D341Med (cell line): ENCODE data around the gene MPG.
A peak's percentile ranks its signal among the peaks of the same experiment; 100 is the strongest.
"Not testable (repeated sequence)": the region's sequence is repeated elsewhere in the genome, so short reads cannot be mapped to it uniquely, and the experiment has no call there.

Experiments
- DNase-seq: peaks from one replicate; pipeline ENCODE4 v3.0.0; 2012; ENCODE audit warnings: low spot score

MPG gene

DNA sequence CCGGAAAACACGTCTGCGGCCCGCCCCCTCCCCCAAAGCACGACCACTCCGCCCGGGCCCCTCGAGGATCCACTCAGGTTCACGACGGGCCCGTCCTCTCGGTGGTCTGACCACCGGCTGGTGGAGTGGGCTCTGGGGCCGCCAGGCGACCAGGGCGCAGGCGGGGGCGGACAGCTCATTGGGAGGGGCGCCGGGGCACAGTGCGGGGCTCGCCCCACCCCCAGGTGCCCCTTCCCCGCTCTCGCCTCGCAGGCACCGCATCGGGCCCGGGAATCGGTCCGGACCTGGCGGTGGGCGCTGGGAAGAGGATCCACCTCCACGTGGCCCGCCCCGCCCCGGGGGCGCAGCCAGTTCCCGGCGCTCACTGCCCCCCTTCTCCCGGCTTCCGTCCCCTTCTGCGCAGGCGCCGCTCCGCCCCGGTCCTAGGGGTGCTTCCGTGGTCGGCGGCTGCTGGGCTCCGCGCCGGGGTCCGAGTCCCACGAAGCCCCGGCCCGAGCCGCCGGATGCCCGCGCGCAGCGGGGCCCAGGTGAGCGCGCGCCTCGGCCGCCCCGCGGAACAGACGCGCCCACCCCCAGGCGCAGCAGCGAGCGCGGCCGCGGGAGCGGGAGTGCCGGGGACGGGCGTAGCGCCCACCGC lies at the start of gene MPG:
TSS of gene MPG (plus strand) at position 419 of the 637 bp plus-strand sequence. CDS start at position 504, 85 bp downstream.
- peak; percentile 96 for DNase-seq

- not testable (repeated sequence) for DNase-seq
Observed at GRCh38 chr16:30627-31026, 47.4 kb upstream of the MPG start.

DNA sequence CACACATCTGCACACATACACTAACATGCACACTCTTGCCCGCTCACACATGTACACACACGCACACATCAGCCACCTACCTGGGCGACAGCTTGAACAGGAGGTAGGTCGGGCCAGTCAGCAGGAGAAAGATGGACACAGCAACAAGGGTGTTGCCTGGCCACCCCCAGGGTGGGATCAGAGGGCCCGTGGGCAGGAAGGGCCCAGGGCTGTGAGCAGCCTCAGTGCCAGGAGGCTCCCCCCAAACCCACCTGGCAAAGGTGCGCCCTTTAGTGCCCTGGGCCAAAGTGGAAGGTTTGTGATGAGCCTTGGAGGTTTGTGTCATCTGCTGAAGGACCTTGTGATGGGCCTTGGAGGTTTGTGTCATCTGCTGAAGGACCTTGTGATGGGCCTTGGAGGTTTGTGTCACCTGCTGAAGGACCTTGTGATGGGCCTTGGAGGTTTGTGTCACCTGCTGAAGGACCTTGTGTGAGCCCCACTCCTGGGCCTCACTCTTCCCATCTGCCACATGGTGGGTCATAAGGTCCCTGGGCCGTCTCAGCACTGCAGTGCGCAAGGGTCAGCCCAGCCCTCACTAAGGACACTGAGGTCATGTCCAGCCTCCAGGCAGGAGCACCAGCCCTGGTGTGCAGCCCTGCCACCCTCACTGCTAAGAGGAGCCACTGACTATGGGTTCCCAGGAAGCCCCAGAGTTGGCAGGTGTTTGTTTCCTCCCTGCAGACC lies 44.7 kb upstream of the MPG start:
- DNase-seq = not testable (repeated sequence)

DNA sequence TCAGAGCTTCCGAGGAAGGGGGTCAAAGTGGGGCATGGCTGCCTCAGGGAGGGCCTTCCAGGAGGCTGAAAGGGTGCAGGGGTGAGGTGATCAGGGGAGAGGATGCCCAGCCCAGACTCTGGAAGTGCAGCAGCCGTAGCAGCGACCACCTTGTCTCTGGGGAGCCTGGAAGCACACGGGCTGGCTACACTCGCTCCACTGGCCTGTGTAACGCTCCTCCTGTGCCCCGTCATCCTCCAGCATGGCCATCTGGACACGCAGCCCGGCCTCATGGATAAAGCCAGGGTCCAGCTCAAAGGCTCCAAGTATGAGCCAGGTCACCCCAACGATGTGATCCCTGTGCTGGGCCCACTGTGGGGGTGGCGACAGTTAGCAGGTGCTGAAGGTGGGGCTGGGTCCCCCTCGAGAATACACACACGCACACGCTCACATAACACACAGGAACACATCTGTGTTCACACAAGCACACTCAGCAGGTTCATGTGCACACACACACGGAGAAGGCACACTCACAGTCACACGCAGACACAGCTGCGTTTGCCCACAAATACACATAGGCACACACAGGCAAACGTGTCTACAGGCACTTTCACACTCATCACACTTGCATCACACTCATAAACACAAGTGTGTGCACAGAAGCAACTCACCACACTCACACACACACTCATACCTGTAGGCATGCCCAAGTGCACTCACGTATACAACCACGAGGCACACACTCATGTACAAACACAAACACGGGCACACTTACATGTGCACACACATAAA lies 44.0 kb upstream of the MPG start:
- no peak for DNase-seq

- no peak for DNase-seq
Observed at GRCh38 chr16:34648-34987, 43.4 kb upstream of the MPG start.

GRCh38 chr16:35011-35677 lies 42.9 kb upstream of the MPG start:
- no peak for DNase-seq

DNA sequence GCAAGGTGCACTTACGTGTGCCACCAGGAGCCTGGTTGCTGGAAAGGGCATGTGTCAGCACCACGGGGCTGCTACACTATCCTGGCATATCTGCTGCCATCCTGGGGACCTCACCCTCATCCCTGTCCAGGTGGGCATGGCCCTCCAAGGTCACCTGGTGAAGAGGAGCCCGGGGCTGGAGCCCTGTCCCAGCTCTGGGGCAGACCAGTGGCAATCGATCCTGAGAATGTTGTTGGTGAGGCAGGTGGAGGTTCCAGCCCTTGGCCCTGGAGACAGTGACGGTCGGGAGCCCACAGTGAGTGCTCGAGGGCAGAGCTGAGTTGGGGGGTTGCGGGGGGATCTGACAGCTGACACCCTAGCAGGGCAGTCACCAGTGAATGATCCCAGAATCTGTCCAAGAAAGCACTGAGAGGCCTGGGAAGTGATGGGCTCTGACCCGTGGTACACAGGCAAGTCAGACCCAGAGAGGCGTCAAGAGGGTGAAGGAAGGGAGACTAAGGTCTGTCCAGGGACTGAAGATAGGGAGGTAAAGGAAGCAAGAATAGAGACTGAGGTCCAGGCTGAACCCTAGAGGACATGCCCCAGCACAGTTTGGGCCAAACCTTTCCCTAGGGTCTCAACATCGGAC lies 42.2 kb upstream of the MPG start:
- DNase-seq = no peak

- DNase-seq = no peak
Observed at GRCh38 chr16:36336-36984, 41.6 kb upstream of the MPG start.

DNA sequence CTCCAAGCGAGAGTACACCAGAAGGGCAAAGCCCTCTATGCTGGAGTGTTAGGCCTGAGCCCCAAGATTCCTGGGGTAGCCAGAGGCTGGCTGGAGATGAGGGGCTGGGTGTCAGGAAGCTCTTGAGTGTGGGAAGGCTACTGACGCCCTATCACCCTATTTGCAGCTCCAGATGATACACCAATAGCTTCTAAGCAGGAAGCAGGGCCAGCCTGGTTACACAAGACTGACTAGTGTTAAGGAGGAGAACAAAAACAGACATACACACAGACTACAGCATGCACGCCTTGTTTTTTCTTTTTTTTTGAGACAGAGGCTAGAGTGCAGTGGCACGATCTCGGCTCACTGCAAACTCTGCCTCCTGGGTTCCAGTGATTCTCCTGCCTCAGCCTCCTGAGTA lies 40.5 kb upstream of the MPG start:
- DNase-seq = no peak

DNA sequence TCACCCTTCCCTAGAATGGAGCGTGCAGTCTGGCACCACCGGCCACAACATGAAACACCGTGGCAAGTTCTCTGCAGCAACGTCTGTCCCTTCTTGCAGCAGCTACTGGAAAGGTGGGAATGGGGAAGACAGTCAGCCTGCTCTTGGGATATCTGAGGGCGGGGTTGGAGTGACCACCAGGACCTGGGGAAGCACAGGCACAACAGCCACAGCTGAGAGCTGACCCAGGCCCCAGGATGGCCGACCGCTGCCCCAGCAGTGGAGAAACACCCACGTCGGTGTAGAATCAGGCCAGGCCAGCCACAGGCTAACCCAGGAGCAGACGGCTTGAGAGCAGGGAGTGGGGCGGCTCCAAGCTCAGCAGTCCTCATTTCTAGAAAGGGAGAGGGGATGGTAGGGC lies 39.8 kb upstream of the MPG start:
- not testable (repeated sequence) for DNase-seq

DNA sequence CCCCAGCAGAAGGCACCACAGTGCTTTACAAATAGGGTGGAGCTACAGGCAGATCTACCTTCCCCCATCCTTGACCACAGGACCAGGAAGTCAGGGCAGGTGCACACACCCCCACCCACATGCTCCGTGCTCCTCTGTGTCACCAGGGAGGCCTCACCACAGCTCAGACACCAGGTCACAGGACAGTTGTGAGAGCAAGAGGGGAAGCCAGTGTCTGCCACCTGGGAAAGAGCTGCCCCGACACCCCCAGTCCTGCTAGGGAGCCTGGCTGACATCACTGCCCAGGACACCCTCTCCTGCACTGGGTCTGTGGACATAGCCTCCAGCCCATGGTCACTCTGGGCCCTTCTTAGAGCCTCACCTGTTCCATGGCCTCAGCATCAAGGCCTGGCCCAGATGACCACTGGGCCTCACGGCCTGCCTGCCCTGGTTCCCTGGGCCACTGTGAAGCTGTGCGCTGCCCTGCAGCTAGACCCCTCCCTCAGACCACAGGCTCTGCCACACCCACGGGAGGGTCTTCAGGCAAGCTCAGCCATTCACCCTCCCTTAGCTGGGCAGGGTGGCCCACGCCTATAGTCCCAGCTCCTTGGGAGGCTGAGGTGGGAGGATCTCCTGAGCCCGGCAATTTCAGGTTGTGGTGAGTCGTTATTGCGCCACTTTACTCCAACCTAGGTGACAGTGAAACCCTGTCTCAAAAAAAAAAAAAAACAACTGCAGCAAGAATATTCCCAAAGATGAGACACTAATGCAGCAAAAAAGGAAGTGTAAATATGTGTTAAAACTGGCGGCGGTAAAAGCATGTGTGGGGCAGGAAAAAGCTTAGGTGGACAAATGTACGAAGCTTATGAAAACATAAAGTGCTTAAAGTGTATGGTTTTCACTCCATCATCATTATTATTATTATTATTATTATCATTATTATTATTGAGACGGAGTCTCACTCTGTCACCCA lies 38.8 kb upstream of the MPG start:
- no peak for DNase-seq

DNA sequence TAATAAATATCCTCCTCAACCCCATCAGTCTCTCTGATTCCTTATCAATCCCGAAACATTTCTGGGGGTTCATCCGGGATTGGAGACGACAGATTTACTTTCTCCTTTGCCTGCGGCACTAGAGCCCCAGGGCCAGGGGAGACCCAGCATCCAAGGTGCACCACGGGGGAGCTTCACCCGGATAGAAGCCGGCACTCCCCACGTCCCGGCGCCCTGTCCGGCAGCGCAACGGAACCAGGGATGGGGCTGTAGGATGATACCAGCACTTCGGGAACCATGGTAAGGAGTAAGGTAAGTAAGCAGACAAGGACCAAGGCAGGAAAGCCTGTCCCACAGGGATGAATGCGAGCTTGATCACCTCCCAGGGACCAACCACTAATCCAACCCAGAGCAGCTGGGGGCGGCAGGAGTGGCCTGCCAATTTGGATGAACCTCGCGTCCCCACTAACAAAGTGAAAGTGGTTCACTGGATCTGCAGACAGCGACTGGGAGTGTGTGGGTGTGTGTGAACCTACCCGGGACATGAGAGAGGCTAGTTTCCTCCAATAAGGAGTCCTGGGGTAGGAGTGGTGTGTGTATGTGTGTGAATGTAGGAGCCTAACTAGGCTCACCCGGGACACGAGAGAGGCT lies 36.5 kb upstream of the MPG start:
- DNase-seq = no peak

DNA sequence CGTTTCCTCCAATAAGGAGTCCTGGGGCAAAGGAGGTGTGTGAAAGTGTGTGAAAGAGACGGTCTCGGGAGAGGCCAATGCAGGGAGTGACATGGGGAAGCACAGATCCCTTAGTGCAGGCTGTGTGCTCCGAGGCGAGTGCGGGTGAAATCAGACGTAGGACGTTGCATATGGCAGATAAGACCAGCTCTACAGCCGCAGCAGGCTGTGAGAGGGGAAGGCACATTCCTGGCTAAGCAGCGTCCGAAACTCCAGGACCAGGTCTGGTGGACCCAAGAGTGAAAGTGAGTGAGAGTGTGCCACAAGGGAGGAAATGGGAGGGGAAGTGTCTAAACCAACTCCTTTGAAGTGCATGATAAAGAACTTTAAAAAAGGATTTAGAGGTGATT lies 36.0 kb upstream of the MPG start:
- DNase-seq = no peak

DNA sequence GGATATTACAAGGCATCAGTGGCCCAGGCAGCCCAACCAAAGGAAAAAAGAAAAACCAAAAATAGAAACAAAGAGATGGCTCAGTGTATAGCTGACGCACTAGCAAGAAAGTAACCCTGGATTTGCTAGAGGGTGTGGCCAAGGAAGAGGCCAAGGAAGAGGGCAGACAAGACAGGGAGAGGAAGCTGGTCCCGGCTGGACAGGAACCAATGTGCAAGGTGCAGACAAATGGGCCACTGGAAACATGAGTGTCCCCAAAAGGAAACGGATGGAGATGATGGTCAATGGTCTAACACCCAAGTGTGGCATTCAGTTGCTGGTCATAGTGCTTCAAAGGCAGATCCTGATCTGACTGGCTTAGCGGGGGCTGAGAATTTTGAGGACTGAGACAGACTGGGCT lies 35.3 kb upstream of the MPG start:
- DNase-seq = no peak

DNA sequence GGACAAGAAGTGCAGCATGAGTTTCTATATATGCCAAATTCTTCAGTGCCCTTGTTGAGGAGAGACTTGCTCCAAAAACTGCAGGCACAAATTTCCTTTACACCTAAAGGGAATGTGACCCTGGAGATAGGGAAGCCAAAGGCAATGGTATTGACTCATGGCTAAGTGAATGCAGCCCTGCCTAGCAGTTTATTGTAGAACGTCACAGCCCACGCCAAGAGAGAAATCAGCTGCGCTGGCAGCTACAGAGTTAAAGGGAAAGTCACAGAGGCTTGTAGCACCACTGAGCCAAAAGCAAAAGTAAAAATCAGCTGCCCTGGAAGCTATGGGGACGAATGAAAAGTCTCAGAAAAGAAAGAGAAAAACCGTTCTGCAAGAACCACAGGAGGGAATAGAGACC lies 34.7 kb upstream of the MPG start:
- DNase-seq = no peak

- no peak for DNase-seq
Observed at GRCh38 chr16:44655-45054, 33.4 kb upstream of the MPG start.

- DNase-seq = no peak
Observed at GRCh38 chr16:45454-45853, 32.6 kb upstream of the MPG start.

DNA sequence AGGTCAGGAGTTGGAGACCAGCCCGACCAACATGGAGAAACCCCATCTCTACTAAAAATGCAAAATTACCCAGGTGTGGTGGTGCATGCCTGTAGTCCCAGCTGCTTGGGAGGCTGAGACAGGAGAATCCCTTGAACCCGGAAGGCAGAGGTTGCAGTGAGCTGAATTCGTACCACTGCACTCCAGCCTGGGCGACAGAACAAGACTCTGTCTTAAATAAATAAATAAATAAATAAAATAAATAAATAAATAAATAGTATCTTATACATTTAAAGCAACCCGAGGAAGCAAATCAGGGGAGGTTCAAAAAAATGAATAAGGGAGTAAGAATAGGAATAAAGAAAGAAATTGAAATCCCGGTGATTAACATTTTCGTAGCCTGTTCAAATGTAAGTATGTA lies 31.5 kb upstream of the MPG start:
- not testable (repeated sequence) for DNase-seq

DNA sequence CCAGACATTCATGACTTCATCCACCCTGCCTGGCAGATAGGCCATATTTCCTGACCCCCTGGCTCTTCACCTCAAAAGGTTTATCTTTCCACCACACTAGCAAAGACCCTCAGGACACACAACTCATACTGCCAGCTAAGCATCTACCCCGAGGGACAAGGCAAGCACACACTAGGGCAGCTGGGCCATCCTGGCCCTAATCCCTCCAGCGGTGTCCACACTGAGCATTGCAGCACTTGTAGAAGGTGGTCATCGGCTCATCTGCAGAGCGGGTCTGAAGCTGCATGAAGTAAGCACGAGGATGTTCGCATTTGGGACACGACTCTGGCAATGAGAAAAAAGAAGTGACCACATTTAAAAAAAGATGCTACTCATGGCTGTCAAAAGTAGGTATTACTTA lies 30.8 kb upstream of the MPG start:
- no peak for DNase-seq
